Measurements from ENCODE around the gene MCRIP1.

MCRIP1 gene

DNA sequence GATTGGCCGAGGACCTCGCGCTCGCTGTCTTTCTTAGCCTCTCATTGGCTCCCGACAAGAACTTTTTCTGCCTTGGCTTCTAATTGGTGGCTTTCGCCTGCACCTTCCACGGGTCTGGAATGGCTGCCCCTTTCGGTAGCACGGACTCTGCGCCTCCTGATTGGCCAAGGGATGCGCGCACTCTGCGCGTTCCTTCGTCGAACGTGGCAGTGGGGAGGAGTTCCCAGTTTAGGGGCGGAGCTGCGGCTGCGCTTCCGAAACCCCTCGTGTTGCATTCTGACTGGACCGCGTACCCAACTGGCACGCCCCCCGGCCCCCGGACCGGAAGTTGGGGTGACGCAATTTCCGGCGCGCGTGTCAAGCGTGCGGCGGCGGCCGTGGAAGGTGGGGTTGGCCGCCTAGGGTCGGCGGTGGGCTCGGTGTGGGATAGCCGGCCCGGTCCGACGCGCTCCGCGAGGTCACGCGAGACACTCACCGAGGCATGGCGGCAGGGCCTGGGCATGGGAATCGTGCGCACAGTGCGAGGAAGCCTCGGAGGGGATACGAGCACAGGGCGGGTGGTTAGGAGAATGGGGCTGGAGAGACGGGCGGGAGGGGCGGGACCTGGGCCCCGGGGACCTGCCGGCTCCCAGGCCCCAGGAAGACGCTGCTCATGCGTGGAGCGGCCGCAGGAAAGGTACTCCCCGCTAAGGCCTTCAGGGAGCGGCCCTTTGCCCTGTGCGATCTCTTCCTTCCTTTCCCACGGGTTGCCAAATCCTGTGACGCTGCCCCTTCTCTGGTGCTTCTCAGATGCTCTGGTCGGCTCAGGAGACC, 27.9 kb upstream of the MCRIP1 start:
- DNase-seq (ENCODE audit: low spot score): peak; percentile 100

GRCh38 chr17:81859906-81860755, 27.0 kb upstream of the MCRIP1 start, which contains the start of gene P4HB:
TSS of gene P4HB (minus strand) at chr17:81860535. CDS start at chr17:81860471, 64 bp downstream.
- DNase-seq (ENCODE audit: low spot score): no peak

GRCh38 chr17:81858967-81859905, 26.1 kb upstream of the MCRIP1 start:
- peak; percentile 49 for DNase-seq (ENCODE audit: low spot score)

DNA sequence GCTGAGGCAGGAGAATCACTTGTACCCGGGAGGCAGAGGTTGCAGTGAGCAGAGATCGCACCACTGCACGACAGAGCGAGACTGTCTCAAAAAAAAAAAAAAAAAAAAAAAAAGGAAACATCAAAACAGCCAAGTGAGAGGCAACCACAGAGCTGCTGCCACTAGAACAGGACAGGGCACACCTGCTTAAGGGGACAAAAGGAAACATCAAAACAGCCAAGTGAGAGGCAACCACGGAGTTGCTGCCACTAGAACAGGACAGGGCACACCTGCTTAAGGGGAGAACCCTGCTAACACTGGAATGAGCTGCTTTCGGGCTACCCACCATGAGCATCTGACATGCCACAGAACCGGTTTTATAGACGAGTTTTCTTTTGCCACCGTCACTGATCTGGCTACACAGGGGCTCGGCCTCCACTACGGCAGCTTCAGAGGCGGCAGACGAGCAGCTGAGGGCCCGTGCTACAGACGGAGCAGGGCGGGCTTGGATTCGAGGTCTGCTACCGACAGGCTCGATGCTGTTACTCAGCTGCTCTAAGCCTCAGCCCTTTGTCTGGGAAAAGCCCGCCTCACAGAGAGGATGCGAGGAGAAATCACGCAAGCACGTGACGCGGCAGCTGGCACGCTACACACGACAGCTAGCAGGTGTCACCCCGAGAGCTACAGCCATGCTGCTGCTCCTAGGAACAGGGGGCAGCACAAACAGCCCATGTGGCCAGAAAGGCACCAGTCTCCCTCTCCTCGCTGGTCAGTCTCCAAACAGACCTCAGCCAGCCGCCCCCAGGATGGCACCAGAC, 25.3 kb upstream of the MCRIP1 start:
- peak; percentile 71 for DNase-seq (ENCODE audit: low spot score)

DNA sequence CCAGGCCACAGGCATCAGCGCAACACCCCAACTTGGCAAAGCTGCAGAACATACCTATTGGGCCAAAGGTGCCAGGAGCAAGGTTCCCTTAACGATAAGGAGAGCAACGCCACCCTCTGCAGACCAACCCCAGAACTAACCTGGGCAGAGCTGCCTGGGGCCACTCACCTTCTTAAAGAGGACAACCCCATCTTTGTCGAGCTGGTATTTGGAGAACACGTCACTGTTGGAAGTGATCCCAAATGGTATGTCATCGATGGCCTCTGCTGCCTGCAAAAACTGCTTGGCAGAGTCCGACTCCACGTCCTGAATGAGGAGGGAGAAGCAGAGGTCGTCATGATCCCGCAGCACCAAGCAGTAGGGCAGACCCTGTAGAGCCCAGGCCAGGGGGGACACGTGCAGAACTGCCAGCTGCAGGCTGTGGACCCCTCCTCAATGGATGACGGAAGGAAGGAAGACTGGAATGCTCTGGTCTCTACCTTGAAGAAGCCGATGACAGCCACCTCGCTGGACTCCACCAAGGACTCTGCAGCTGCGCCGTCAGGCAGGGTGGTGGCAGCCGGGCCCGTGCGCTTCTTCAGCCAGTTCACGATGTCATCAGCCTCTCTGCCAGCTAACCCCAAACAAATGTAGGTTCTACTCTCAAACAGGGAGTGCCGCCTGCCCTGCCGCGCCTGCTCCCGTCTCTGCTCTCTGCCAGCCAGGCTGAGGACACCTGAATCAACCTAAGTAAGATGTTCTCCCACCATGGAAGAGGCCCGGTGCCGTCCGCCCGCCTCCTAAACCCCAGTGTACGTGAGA, 22.1 kb upstream of the MCRIP1 start:
- peak; percentile 29 for DNase-seq (ENCODE audit: low spot score)

DNA sequence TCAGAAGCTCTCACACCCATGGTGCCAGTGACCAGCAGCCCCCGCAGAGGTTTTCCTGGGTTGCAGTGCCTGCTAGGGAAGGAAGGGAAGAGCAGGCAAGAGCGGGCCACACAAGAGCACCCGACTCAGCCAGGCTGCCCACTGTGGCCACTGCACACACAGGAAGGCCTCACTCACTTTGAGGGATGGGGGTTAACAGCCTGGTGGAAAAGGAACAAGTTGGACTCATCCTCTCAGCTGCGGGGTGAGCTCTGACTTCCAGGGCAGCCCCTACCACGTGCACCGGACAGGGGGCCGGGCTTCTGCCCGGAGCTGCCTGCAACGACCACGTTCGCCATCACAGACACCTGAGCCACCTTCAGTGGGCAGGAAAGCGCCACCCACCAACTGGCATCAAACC, 19.1 kb upstream of the MCRIP1 start:
- DNase-seq (ENCODE audit: low spot score): no peak

DNA sequence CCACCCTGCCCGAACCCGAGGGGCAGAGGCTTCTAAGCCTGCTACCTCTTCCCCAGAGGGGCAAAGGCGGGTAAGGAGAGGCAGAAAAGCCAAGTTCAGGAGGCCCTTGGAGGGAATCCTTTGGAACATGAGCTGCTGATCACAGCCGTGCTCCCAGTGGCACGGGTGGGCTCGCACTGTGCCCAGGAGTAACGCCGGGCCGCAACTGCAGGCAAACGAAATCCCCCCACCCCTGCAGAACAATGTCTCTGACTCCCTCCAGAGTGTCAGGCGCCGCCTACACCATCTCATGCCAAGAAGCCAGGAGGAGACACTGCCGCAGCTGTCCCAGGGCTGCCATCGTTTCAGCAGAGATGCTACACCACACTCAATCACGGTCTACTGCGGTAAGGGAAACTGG, 18.3 kb upstream of the MCRIP1 start:
- no peak for DNase-seq (ENCODE audit: low spot score)

GRCh38 chr17:81849457-81849856, 16.4 kb upstream of the MCRIP1 start:
- DNase-seq (ENCODE audit: low spot score): no peak

- peak; percentile 31 for DNase-seq (ENCODE audit: low spot score)
These were observed 13.9 kb upstream of the MCRIP1 start for GRCh38 chr17:81846743-81847689.

GRCh38 chr17:81845881-81846742, 13.0 kb upstream of the MCRIP1 start:
- no peak for DNase-seq (ENCODE audit: low spot score)

DNA sequence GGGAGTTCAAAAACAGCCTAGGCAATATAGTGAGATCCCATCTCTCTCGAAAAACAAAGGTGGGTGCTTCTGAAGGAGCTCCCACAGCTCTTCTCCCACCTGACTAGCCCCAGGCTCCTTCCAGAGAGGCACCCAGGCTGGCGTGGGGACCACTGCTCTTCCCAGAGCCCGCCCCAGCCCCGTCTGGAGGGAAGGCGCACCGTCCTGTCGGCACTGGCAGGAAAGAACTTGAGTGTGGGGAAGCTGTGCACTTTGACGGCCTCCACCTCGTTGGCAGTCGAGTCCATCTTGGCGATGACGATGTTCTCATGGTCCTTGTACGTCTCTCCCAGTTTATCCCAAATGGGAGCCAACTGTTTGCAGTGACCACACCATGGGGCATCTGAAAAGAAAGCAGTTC, 12.3 kb upstream of the MCRIP1 start:
- no peak for DNase-seq (ENCODE audit: low spot score)

DNA sequence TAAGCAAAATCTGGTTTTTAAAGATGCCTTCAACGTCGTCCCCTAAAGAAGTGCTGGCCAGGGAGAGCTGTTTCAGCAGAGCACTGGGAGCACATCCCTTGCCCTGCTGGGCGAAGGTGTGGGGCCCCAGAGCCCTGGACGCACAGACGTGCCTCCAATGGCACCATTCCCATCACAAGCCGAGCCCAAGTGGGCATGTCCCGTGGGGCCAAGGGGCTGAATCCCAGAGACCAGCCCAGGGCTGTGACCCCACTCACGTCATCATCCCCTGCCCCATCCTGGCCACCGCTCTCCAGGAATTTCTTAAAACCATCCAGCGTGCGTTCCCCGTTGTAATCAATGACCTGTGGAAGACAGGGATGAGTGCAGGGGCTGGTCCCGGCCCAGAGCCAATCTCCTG, 11.8 kb upstream of the MCRIP1 start:
- no peak for DNase-seq (ENCODE audit: low spot score)

DNA sequence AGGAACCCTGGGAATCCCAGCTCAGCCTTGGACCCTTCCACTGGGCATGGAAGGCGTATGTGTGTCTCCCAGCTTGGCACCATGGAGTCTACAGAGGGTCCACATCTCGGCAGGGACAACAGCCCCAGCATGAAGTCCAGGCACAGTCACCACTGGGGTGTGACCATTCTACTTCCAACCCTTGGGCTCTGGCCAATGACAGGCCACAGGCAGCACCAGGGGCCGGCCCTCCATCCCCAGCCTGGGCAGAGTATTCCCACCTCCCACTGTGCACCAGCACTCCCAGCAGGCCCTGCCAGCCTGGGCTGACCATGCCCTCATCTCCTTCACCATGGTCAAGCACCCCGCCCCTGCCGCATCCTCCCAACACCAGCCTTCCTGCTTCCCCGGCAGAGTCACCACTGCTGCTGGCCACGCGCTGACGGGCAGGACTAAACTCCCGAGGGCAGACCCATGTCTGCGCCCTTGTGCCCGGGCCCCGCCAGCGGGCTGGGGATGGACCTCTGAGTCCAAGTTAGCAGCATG, 11.3 kb upstream of the MCRIP1 start:
- DNase-seq (ENCODE audit: low spot score): no peak

DNA sequence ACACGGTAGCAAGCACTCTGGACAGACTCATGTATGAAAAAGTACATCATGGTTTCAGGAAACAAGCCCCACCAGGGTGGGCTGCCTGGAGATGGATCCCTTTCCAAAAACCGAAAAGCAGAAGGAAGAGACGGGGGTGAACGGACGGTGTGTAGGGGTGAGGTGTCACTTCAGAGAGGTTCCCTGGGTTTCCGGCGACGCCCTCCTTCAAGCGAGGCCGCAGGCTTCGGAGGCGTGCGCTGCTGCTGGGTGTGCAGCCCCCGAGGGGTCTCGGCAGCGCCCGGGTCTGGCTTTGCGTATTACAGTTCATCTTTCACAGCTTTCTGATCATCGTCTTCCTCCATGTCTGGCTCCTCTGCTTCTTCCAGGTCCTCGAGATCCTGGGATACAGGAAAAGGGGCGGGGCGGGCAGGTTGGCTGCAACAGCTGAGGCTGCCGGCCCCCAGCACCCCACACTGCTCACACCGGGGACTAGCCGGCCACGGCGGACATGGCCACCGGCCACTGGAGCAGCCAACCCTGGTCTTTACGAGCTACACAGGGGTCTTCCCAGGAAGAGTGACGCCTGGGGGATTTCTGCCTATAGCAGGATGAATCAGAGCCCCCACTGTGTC, 10.7 kb upstream of the MCRIP1 start:
- DNase-seq (ENCODE audit: low spot score): no peak

- DNase-seq (ENCODE audit: low spot score): no peak
These were observed 9.8 kb upstream of the MCRIP1 start for GRCh38 chr17:81842725-81843504.

- DNase-seq (ENCODE audit: low spot score): no peak
These were observed 9.3 kb upstream of the MCRIP1 start for GRCh38 chr17:81842378-81842724.

GRCh38 chr17:81841866-81842265, 8.8 kb upstream of the MCRIP1 start:
- DNase-seq (ENCODE audit: low spot score): no peak
